GM06990 (cell line): ENCODE results near the gene SPOPL.

Experiments used
- DNase-seq: peaks from one replicate; pipeline ENCODE4 v3.0.0-alpha.2; 2011; ENCODE audit not compliant: insufficient read length; ENCODE audit errors: extremely low read depth
- H3K27me3 ChIP-seq: replicated peaks from 2 replicates; pipeline ENCODE4 v1.6.0; 2011; ENCODE audit warnings: low read length; ENCODE audit not compliant: control insufficient read depth, insufficient read depth
- H3K36me3 ChIP-seq: 2 replicates; pipeline ENCODE4 v1.5.1; 2011; ENCODE audit warnings: low read length; ENCODE audit not compliant: control insufficient read depth, insufficient read depth
- H3K4me3 ChIP-seq: replicated peaks from 2 replicates; pipeline ENCODE4 v1.5.1; 2011; ENCODE audit warnings: low read depth, mild to moderate bottlenecking, control low read depth, low read length
- TF ChIP-seq, protein P1 (sequence below): IDR thresholded peaks from 2 replicates; pipeline ENCODE4 v1.5.1; 2011; ENCODE audit warnings: low read length, control low read depth, mild to moderate bottlenecking, inconsistent platforms; ENCODE audit not compliant: insufficient read depth, poor library complexity, severe bottlenecking

Gene SPOPL

DNA sequence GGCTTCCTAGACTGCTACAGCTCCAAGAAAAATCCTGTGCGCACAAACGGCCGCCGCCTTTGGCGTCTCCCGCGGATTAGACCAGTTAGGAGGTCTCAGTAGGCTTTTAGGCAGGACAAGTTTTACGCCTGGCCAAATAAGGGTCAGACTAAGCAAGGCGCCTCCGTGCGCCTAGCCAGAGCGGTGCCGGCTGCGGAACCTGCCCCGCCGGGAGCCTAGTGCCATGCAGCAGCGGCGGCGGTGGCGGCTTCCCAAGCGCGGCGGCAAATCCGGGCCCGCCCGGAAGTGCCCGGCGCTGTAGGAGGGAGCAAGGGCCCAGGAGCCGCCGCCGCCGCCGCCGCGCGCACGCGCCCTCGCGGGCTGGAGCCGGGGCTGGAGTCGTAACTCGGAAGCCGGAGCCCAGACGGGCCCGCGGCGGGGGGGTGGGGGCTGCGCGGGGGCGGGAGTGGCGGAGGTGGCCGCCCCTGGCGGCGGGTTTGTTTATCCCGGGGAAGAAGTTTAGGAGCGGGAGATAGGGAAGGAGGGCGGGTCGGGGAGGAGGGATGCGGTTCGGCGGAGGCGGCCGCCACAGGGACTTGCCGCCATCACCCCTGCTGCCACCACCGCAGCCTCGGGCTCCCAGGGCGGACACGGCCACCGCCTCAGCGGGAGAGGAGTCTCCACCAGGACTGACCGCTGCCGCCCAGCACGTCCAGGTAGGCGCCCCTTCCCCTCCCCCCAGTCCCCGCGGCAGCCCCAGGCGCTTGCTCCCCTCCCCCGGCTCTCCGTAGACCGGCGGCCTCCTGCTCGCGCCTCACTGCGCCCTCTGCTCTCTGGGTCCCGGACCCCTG, at the start of gene SPOPL:
Gene SPOPL (plus strand): TSS at position 346 of the 830 bp plus-strand sequence. CDS start 48,447 bp downstream, outside the sequence.
- peak within 1 kb of the TSS; percentile 87 for H3K4me3 ChIP-seq

DNA sequence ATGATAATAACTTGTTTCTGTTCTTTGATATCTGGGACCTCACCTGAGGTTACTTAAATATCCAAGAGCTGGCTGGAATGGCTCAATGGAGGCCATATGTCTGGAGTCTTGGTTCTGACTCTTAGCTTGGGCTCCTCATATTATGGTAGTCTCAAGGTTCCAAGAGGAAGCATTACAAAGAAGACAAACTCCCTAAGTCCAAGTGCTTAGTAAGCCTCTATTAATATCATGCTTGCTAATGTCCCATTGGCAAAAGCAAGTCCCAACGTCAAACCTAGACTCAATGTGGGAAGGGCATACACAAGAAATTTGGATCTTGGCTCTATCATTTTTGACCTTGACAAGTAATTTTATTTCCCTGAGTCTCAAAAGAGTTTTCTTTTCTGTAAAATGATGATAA, 49.2 kb upstream of the SPOPL start:
- no peaks in the 10 kb centered on the region for H3K27me3 ChIP-seq
- TF ChIP-seq, protein P1, sequence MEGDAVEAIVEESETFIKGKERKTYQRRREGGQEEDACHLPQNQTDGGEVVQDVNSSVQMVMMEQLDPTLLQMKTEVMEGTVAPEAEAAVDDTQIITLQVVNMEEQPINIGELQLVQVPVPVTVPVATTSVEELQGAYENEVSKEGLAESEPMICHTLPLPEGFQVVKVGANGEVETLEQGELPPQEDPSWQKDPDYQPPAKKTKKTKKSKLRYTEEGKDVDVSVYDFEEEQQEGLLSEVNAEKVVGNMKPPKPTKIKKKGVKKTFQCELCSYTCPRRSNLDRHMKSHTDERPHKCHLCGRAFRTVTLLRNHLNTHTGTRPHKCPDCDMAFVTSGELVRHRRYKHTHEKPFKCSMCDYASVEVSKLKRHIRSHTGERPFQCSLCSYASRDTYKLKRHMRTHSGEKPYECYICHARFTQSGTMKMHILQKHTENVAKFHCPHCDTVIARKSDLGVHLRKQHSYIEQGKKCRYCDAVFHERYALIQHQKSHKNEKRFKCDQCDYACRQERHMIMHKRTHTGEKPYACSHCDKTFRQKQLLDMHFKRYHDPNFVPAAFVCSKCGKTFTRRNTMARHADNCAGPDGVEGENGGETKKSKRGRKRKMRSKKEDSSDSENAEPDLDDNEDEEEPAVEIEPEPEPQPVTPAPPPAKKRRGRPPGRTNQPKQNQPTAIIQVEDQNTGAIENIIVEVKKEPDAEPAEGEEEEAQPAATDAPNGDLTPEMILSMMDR: no peak
- no peak overlapping the region for H3K4me3 ChIP-seq
- no peaks in the 10 kb centered on the region for H3K36me3 ChIP-seq
- no peak for DNase-seq

More for the DNA sequence above, at the start of gene SPOPL:
- H3K27me3 ChIP-seq: no peaks in the 10 kb centered on the region
- peak; percentile 91 for DNase-seq
- TF ChIP-seq, protein P1: no peak
- H3K36me3 ChIP-seq: no peaks in the 10 kb centered on the region

DNA sequence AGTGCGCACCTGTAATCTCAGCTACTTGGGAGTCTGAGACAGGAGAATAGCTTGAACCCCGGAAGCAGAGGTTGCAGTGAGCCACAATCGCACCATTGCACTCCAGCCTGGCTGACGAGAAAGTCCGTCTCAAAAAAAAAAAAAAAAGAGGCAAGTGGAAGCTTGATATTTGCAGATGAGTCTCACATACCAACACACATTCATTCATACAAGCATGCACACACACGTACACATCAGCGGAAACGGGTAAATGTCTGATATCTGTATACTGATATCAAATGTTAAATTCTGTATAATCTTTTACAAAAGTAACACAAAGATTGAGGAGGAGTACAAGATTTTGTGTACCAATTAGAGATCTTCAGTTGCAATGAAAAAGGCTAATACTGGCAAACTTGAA, 47.8 kb upstream of the SPOPL start:
- TF ChIP-seq, protein P1: no peak
- DNase-seq: no peak
- Histone ChIP-seq H3K36me3 (no peaks in the 10 kb centered on the region), H3K27me3 (no peaks in the 10 kb centered on the region), H3K4me3 (no peak overlapping the region)

DNA sequence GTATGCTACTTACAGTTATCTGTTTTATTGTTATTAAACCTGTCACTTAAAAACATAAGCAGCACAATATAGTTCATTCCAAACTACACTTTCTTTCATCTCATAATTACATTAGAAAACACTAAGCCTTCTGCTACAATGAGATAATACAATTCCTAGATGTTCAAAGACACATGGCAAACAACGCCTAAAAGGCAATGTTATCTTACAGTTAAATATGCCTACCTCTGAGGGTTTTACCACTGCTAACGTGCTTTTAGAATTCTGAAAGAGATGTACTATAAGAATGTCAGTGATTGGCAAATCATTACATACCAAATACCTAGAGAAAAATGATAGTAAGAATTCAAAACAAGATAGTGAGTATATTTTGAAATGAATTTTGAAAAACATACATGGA, 46.8 kb upstream of the SPOPL start:
- no peaks in the 10 kb centered on the region for H3K27me3 ChIP-seq
- no peaks in the 10 kb centered on the region for H3K36me3 ChIP-seq
- DNase-seq: no peak
- no peak overlapping the region for H3K4me3 ChIP-seq
- TF ChIP-seq, protein P1: no peak

DNA sequence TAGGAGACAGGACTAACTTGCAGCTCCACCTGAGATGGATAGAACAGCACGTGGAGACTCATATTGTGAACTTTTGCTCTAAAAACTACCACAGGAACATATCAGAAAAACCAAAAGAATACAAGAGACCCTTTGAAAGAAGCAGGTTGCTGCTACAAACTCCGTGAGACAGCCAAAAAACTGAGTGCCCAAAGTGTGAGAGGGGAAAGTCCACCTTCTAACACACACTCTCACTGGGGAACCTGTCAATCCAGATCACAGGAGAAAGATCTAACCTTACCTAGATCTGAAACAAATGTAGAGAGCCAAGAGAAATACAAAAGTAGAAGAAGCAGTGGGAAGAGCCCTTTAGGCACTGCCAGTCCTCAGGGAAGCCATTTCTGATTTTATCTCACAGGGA, 46.3 kb upstream of the SPOPL start:
- no peaks in the 10 kb centered on the region for H3K36me3 ChIP-seq
- H3K27me3 ChIP-seq: no peaks in the 10 kb centered on the region
- TF ChIP-seq, protein P1: no peak
- no peak for DNase-seq
- H3K4me3 ChIP-seq: no peak overlapping the region
